Spleen (tissue), 11 donors: ENCODE measurements around the gene ZCCHC4. TPM values are rescaled to one million over a fixed set of nuclear protein-coding genes. Genes with fewer than 3 reads are reported as not detected.
A peak's percentile ranks its signal among the peaks of the same experiment; 100 is the strongest.

Source experiments
- DNase-seq: peaks from one replicate; pipeline ENCODE4 v3.0.0-alpha.2; 2020
- H3K27ac ChIP-seq, 8 donors: fragments of 200-600 bp; sonication (generic) in 7 of 8; 1 replicate in 4 of 8; 2 replicates in 4 of 8; pipeline versions ENCODE4 v1.5.0 to v1.8.0; 2016 to 2021; ENCODE audit warnings: inconsistent platforms in 4 of 8, mild to moderate bottlenecking in 4 of 8, moderate library complexity in 1 of 8
- H3K27me3 ChIP-seq, 7 donors: fragments of 200-600 bp; sonication (generic) in 6 of 7; replicated peaks in 1 of 7; 1 replicate in 4 of 7; 2 replicates in 3 of 7; pipeline versions ENCODE4 v1.5.0 to v1.8.0; 2016 to 2021; ENCODE audit warnings: inconsistent platforms in 3 of 7, mild to moderate bottlenecking in 1 of 7
- H3K36me3 ChIP-seq, 6 donors: fragments of 200-600 bp; sonication (generic) in 5 of 6; 1 replicate in 4 of 6; 2 replicates in 2 of 6; pipeline versions ENCODE4 v1.5.0 to v1.8.0; 2016 to 2021; ENCODE audit warnings: inconsistent platforms in 2 of 6
- H3K4me1 ChIP-seq, 6 donors: fragments of 200-600 bp; sonication (generic) in 5 of 6; 1 replicate in 3 of 6; 2 replicates in 3 of 6; pipeline versions ENCODE4 v1.5.0 to v1.8.0; 2016 to 2021; ENCODE audit warnings: inconsistent platforms in 3 of 6
- H3K4me3 ChIP-seq, 8 donors: fragments of 200-600 bp; sonication (generic) in 7 of 8; 1 replicate in 4 of 8; 2 replicates in 4 of 8; pipeline versions ENCODE4 v1.5.0 to v1.8.0; 2016 to 2021; ENCODE audit warnings: inconsistent platforms in 4 of 8, mild to moderate bottlenecking in 4 of 8, moderate library complexity in 2 of 8
- H3K9me3 ChIP-seq, 8 donors: fragments of 200-600 bp; sonication (generic) in 7 of 8; 1 replicate in 4 of 8; 2 replicates in 4 of 8; pipeline versions ENCODE4 v1.5.0 to v1.8.0; 2016 to 2021; ENCODE audit warnings: inconsistent platforms in 4 of 8
- POLR2A ChIP-seq, 3 donors: fragments of 450-650 bp; IDR thresholded peaks; one replicate each; pipeline ENCODE4 v1.5.1; 2017; ENCODE audit warnings: antibody characterized with exemption in 3 of 3, mild to moderate bottlenecking in 1 of 3
- POLR2AphosphoS5 ChIP-seq, 3 donors: sonication (generic); formaldehyde crosslinking; IDR thresholded peaks; one replicate each; pipeline ENCODE4 v1.5.1; 2017; ENCODE audit warnings: antibody characterized with exemption in 3 of 3
- WGBS, 5 donors: extraction: QIAGEN DNeasy Blood & Tissue Kit in 3 of 5; methylation state at CpG; one replicate each; pipeline versions ENCODE4 v1.1.5 to v1.1.7; 2013 to 2018; 5-methylcytosine and 5-hydroxymethylcytosine counted together
- intact Hi-C: fragments of 100-400 bp; cut with DNase I; formaldehyde crosslinking; loops from one replicate; pipeline ENCODE4 v1.15.0; 2023; ENCODE audit warnings: low total_unique reads
- polyA plus RNA-seq, 3 donors: library from polyadenylated mRNA; stranded (reverse); fragments of 200-250 nt; gene quantifications; one replicate each; pipeline ENCODE4 v1.2.1, GENCODE V29; 2013
- total RNA-seq, 7 donors: library from RNA; depleted of rRNA in 3 of 7; stranded (reverse); fragments of >200 nt in 3 of 7; fragmentation: NEBNext Ultra II Directional in 4 of 7; extraction: Animal tissue kit (Norgen Biotek cat#: 25700) in 4 of 7; gene quantifications; one replicate each; pipeline versions ENCODE4 v1.1.0 to v1.2.1, GENCODE V29; 2016 to 2021
- TF ChIP-seq, protein P1 (sequence below), 11 experiments: fragments of 200-600 bp in 7 of 11; fragments of 450-650 bp in 4 of 11; sonication (generic) in 4 of 11; IDR thresholded peaks in 8 of 11; conservative IDR thresholded peaks in 3 of 11; 1 replicate in 7 of 11; 2 replicates in 4 of 11; pipeline versions ENCODE4 v1.4.0 to v1.8.0; 2016 to 2021; ENCODE audit warnings: antibody characterized with exemption in 11 of 11, inconsistent platforms in 4 of 11, mild to moderate bottlenecking in 1 of 11
- donor health status: healthy with polysubstance abuse.
- donor health status: DM: no; HTN: no; CAD: no; lungs with moderate emphysema.
- donor health status: DM: no; HTN: no; CAD: no.
- donor health status: Bipolar disorder and iron deficiency.
- donor health status: healthy.
- donor health status: DM: no; HTN: no; CAD: no.
- donor health status: DM: yes; HTN: yes; CAD: no.

ZCCHC4 gene
- total and polyA plus RNA-seq, 10 donors: 5.6 to 14.7 (median 12.1) TPM

DNA sequence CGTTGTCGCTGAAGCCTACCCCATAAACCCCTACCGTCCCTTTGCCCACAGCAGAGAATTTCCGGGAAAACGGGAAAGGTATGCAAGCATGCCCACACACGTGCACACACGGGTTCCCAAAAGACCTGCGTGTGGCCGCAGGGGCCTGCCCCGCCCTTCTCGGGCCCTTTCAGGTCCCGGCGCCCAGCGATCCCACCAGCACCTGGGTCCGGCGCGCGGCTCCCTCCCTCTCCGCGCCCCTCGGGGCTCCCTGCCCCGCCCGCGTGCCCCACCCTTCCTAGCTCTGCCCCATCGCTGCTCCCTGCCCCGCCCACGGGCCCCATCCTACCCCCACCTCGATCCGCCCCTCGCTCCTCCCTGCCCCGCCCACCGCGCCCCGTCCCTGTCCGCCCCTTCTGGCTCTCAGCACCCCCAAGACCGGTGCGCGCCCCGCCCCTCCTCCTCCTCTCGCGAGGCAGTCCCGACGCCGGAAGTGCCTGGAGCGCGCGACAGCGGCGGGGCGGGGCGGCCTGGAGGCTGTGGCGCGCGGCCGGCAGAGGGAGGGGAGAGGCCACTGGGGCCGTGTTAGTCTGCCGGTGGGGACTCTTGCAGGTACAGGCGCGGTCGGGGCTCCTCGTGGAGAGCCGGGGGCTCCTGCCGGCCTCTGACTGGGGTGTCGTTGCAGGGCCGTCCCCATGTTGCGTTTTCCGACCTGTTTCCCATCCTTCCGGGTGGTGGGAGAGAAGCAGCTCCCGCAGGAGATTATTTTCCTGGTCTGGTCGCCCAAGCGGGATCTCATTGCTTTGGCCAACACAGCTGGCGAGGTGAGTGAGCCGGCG is 64.4 kb downstream of the ZCCHC4 start, which contains the start of gene ANAPC4:
Gene ANAPC4, plus strand, starts transcription at position 510 of the 818 bp plus-strand sequence. Its CDS starts 165 bp downstream, at position 675.
- H3K27me3 ChIP-seq: no peaks in the 10 kb centered on the region
- peak; percentile 99 for DNase-seq
- peak within 1 kb of the TSS; percentile 8 to 88 (median 80) for H3K27ac ChIP-seq
- H3K9me3 ChIP-seq: no peaks in the 10 kb centered on the region
- TF ChIP-seq, protein P1, sequence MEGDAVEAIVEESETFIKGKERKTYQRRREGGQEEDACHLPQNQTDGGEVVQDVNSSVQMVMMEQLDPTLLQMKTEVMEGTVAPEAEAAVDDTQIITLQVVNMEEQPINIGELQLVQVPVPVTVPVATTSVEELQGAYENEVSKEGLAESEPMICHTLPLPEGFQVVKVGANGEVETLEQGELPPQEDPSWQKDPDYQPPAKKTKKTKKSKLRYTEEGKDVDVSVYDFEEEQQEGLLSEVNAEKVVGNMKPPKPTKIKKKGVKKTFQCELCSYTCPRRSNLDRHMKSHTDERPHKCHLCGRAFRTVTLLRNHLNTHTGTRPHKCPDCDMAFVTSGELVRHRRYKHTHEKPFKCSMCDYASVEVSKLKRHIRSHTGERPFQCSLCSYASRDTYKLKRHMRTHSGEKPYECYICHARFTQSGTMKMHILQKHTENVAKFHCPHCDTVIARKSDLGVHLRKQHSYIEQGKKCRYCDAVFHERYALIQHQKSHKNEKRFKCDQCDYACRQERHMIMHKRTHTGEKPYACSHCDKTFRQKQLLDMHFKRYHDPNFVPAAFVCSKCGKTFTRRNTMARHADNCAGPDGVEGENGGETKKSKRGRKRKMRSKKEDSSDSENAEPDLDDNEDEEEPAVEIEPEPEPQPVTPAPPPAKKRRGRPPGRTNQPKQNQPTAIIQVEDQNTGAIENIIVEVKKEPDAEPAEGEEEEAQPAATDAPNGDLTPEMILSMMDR (IDR thresholded peaks at IDR 0.05 in 8 of 11, conservative IDR thresholded peaks at IDR 0.05 in 3 of 11): peak in 6 of 11 experiments; percentile 8 to 65 (median 34)
- peak in 2 of 3 donors; percentile 17 to 33 for TF ChIP-seq POLR2A (IDR thresholded peaks at IDR 0.05)
- peak; percentile 86 to 96 (median 95) for TF ChIP-seq POLR2AphosphoS5 (IDR thresholded peaks at IDR 0.05)
- H3K4me1 ChIP-seq: peaks cover 11 to 39% (median 19%) of the 10 kb centered on the region in 6 donors
- peak within 1 kb of the TSS; percentile 56 to 94 (median 86) for H3K4me3 ChIP-seq
- WGBS, 5 donors: 0 to 1% (median 0%) methylated on average over 28 to 74 of the region's 74 CpGs
- intact Hi-C loops: loop anchor here (10.0 kb wide), 1 partner anchor 202 kb away; no protein-coding TSS in a partner anchor
- peaks cover 0 to 24% (median 13%) of the 10 kb centered on the region in 6 donors for H3K36me3 ChIP-seq

DNA sequence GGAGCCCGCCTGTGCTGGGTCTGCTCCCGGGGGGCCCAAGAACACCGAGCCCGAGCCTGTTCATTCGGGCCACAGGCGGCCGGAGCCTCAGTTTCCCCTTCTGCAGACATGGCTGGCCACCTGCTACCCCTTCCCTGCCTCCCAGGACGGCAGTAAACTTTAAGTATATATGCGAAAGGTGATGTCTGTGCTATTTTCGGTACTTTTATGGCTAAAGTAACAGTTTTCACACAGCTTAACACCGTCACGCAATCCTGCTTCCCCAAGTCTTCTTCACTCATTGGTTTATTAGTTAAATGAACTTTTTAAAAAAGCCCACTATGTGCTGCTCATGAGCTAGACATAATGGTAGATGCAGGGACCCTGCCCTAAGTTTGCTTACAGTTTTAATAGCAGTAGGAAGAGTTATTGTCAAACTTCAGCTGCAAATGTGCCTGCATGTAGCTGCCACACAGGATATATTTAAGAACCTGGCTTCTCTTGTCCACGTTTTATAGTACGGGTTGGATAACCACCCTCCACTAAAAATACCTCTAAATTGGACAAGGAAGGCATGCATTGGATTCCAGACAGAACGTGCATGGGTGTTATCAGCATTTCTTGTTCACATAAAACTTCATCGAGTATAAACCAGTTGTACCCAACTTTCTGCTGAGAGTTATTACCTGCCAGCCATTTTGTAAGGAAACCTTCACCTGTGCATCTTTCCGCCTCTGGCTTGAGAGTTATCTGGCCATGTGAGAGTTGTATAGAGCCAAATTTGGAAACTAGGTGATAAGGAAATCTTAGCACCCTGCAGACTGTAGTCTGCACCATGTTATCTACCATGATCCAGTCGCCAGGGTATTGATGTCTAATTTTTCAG is 65.2 kb downstream of the ZCCHC4 start:
- WGBS, 5 donors: 20 to 31% (median 22%) methylated on average over 13 to 18 of the region's 18 CpGs
- H3K9me3 ChIP-seq: no peaks in the 10 kb centered on the region
- intact Hi-C loops: loop anchor here (10.0 kb wide), 1 partner anchor 203 kb away; no protein-coding TSS in a partner anchor
- TF ChIP-seq, protein P1 (IDR thresholded peaks at IDR 0.05 in 8 of 11, conservative IDR thresholded peaks at IDR 0.05 in 3 of 11): no peak
- TF ChIP-seq POLR2A (IDR thresholded peaks at IDR 0.05) (no peak), POLR2AphosphoS5 (IDR thresholded peaks at IDR 0.05) (no peak)
- peaks cover 11 to 39% (median 19%) of the 10 kb centered on the region in 6 donors for H3K4me1 ChIP-seq
- peaks cover 0 to 33% (median 16%) of the 10 kb centered on the region in 6 donors for H3K36me3 ChIP-seq
- peak overlapping the region; percentile 8 to 88 (median 80) for H3K27ac ChIP-seq
- H3K27me3 ChIP-seq: no peaks in the 10 kb centered on the region
- peak overlapping the region; percentile 56 to 94 (median 86) for H3K4me3 ChIP-seq
- DNase-seq: no peak

GRCh38 chr4:25378437-25378743 is 65.8 kb downstream of the ZCCHC4 start:
- TF ChIP-seq POLR2A (IDR thresholded peaks at IDR 0.05) (no peak), POLR2AphosphoS5 (IDR thresholded peaks at IDR 0.05) (no peak)
- TF ChIP-seq, protein P1 (IDR thresholded peaks at IDR 0.05 in 8 of 11, conservative IDR thresholded peaks at IDR 0.05 in 3 of 11): no peak
- peaks cover 11 to 39% (median 19%) of the 10 kb centered on the region in 6 donors for H3K4me1 ChIP-seq
- 85 to 91% (median 89%) methylated on average over 6 of the region's 6 CpGs for WGBS, 5 donors
- peaks cover 0 to 38% (median 21%) of the 10 kb centered on the region in 6 donors for H3K36me3 ChIP-seq
- DNase-seq: no peak
- H3K4me3 ChIP-seq: peak overlapping the region in 7 of 8 donors; percentile 4 to 94 (median 87)
- H3K27ac ChIP-seq: peak overlapping the region in 1 of 8 donors; percentile 88
- H3K27me3 ChIP-seq: no peaks in the 10 kb centered on the region
- H3K9me3 ChIP-seq: no peaks in the 10 kb centered on the region
- intact Hi-C loops: loop anchor here (10.0 kb wide), 1 partner anchor 204 kb away; no protein-coding TSS in a partner anchor
